ENCODE measurements around the gene TMED6. TPM values are rescaled to one million over a fixed set of nuclear protein-coding genes. Genes with fewer than 3 reads are reported as not detected.

Gene TMED6
- total RNA-seq, 2 donors from 2014 or later = 0.53 to 0.66 TPM

GRCh38 chr16:69386596-69386995 lies 35.0 kb upstream of the TMED6 start:
- TF ChIP-seq CTCF (conservative IDR thresholded peaks at IDR 0.05) = no peak
- peaks cover 24% of the 10 kb centered on the region for H3K36me3 Mint-ChIP-seq (ENCODE audit: low read depth)
- Histone ChIP-seq H3K27me3 (ENCODE audit: control insufficient read depth, insufficient read depth, low read length, poor library complexity, severe bottlenecking) (no peaks in the 10 kb centered on the region), H3K27ac (ENCODE audit: low read depth, low read length) (no peak overlapping the region), H3K9ac (ENCODE audit: extremely low read depth, low read length, poor library complexity, severe bottlenecking) (no peak overlapping the region), H3K36me3 (ENCODE audit: control insufficient read depth, insufficient read depth, low read length) (peaks cover 29% of the 10 kb centered on the region), H3K4me3 (ENCODE audit: low read length) (no peak overlapping the region), H3K9me3 (ENCODE audit: control insufficient read depth, low read length) (no peaks in the 10 kb centered on the region), H3K4me1 (ENCODE audit: control insufficient read depth, insufficient read depth, low read length) (no peaks in the 10 kb centered on the region)
- 100% methylated on average over 1 of the region's 1 CpG; no CpG with 5 or more reads in 1 of the 2 experiments for WGBS, 2 experiments (ENCODE audit: insufficient coverage in 1 of 2, insufficient read length in 1 of 2)
- H3K4me3 Mint-ChIP-seq = peak overlapping the region; percentile 74
- peaks cover 7% of the 10 kb centered on the region for H3K4me1 Mint-ChIP-seq
- no peak overlapping the region for H3K27ac Mint-ChIP-seq
- DNase-seq = peak; percentile 20
- no peaks in the 10 kb centered on the region for H3K9me3 Mint-ChIP-seq
- H3K27me3 Mint-ChIP-seq (ENCODE audit: insufficient read depth) = no peaks in the 10 kb centered on the region

GRCh38 chr16:69384974-69385373 lies 33.4 kb upstream of the TMED6 start:
- Mint-ChIP-seq H3K27ac (peak overlapping the region; percentile 91), H3K4me3 (peak overlapping the region; percentile 74), H3K9me3 (no peaks in the 10 kb centered on the region), H3K36me3 (ENCODE audit: low read depth) (peaks cover 35% of the 10 kb centered on the region), H3K4me1 (peaks cover 7% of the 10 kb centered on the region), H3K27me3 (ENCODE audit: insufficient read depth) (no peaks in the 10 kb centered on the region)
- TF ChIP-seq CTCF (conservative IDR thresholded peaks at IDR 0.05) = no peak
- peaks cover 43% of the 10 kb centered on the region for H3K36me3 ChIP-seq (ENCODE audit: control insufficient read depth, insufficient read depth, low read length)
- peak overlapping the region; percentile 82 for H3K4me3 ChIP-seq (ENCODE audit: low read length)
- no peaks in the 10 kb centered on the region for H3K4me1 ChIP-seq (ENCODE audit: control insufficient read depth, insufficient read depth, low read length)
- WGBS, 2 experiments (ENCODE audit: insufficient coverage in 1 of 2, insufficient read length in 1 of 2) = 20 to 26% methylated on average over 4 to 6 of the region's 6 CpGs
- DNase-seq = no peak
- no peaks in the 10 kb centered on the region for H3K27me3 ChIP-seq (ENCODE audit: control insufficient read depth, insufficient read depth, low read length, poor library complexity, severe bottlenecking)
- H3K27ac ChIP-seq (ENCODE audit: low read depth, low read length) = peak overlapping the region; percentile 2
- no peaks in the 10 kb centered on the region for H3K9me3 ChIP-seq (ENCODE audit: control insufficient read depth, low read length)
- H3K9ac ChIP-seq (ENCODE audit: extremely low read depth, low read length, poor library complexity, severe bottlenecking) = peak overlapping the region; percentile 56

DNA sequence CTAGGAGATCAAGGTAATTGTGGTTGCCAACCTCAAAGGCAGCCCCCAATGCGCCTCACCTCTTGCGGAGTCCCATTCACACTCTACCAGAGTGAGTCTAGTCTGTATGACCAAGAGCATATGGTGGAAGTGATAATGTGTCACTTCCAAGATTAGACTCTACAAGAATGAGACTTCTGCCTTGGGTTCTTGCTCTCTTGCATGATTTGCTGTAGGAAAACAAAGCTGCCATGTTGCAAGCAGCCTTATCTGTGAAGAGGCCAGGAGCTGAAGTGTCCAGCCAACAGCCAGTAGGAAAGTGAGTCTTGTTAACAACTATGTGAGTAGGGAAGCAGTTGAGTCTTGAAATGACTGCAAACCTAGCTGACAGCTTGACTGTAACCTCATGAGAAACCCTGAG lies 30.8 kb upstream of the TMED6 start:
- no peak overlapping the region for H3K27ac Mint-ChIP-seq
- no peaks in the 10 kb centered on the region for H3K9me3 Mint-ChIP-seq
- H3K36me3 Mint-ChIP-seq (ENCODE audit: low read depth) = peaks cover 58% of the 10 kb centered on the region

More for the DNA sequence above, 30.8 kb upstream of the TMED6 start:
- WGBS, 2 experiments (ENCODE audit: insufficient coverage in 1 of 2, insufficient read length in 1 of 2) = 100% methylated on average over 2 of the region's 2 CpGs
- H3K4me3 ChIP-seq (ENCODE audit: low read length) = no peak overlapping the region
- no peak overlapping the region for H3K4me3 Mint-ChIP-seq
- H3K27ac ChIP-seq (ENCODE audit: low read depth, low read length) = no peak overlapping the region
- H3K9ac ChIP-seq (ENCODE audit: extremely low read depth, low read length, poor library complexity, severe bottlenecking) = no peak overlapping the region
- no peaks in the 10 kb centered on the region for H3K4me1 ChIP-seq (ENCODE audit: control insufficient read depth, insufficient read depth, low read length)
- H3K9me3 ChIP-seq (ENCODE audit: control insufficient read depth, low read length) = no peaks in the 10 kb centered on the region
- no peak for TF ChIP-seq CTCF (conservative IDR thresholded peaks at IDR 0.05)
- H3K27me3 Mint-ChIP-seq (ENCODE audit: insufficient read depth) = no peaks in the 10 kb centered on the region
- no peaks in the 10 kb centered on the region for H3K27me3 ChIP-seq (ENCODE audit: control insufficient read depth, insufficient read depth, low read length, poor library complexity, severe bottlenecking)
- H3K4me1 Mint-ChIP-seq = peaks cover 7% of the 10 kb centered on the region
- H3K36me3 ChIP-seq (ENCODE audit: control insufficient read depth, insufficient read depth, low read length) = peaks cover 67% of the 10 kb centered on the region
- DNase-seq = peak; percentile 6

Measured in endodermal cell (in vitro differentiated cells).